Neutrophil (primary cell): ENCODE results near the gene THAP12.
A peak's percentile ranks its signal among the peaks of the same experiment; 100 is the strongest.

Source experiments
- H3K27ac ChIP-seq: fragments of 200-600 bp; sonication (generic); 2 replicates; pipeline ENCODE4 v1.5.1; 2016; ENCODE audit warnings: mild to moderate bottlenecking, moderate library complexity
- H3K27me3 ChIP-seq: fragments of 200-600 bp; sonication (generic); 2 replicates; pipeline ENCODE4 v1.6.0; 2016; ENCODE audit warnings: mild to moderate bottlenecking
- H3K36me3 ChIP-seq: fragments of 200-600 bp; sonication (generic); 2 replicates; pipeline ENCODE4 v1.5.1; 2017
- H3K4me1 ChIP-seq, 2 experiments: fragments of 200-600 bp in 1 of 2; sonication (generic) in 1 of 2; 1 replicate in 1 of 2; 2 replicates in 1 of 2; pipeline versions ENCODE4 v1.5.1 to v1.6.1; 2013 to 2016; ENCODE audit warnings: low read depth in 1 of 2, low read length in 1 of 2, mild to moderate bottlenecking in 1 of 2, moderate library complexity in 1 of 2; ENCODE audit not compliant: control insufficient read depth in 1 of 2, insufficient read depth in 1 of 2
- H3K4me3 ChIP-seq, 2 experiments: fragments of 200-600 bp in 1 of 2; sonication (generic) in 1 of 2; 1 replicate in 1 of 2; 2 replicates in 1 of 2; pipeline ENCODE4 v1.5.1; 2013 to 2016; ENCODE audit warnings: low read depth in 1 of 2, low read length in 1 of 2, mild to moderate bottlenecking in 1 of 2, moderate library complexity in 1 of 2
- H3K9me3 ChIP-seq: fragments of 200-600 bp; sonication (generic); 2 replicates; pipeline ENCODE4 v1.5.1; 2016
- CTCF ChIP-seq: fragments of 200-600 bp; sonication (generic); IDR thresholded peaks from 2 replicates; pipeline ENCODE4 v1.5.1; 2016; ENCODE audit warnings: antibody characterized with exemption

THAP12 gene

GRCh38 chr11:76391021-76391420 is 10.1 kb upstream of the THAP12 start:
- no peak for TF ChIP-seq CTCF
- H3K36me3 ChIP-seq: no peaks in the 10 kb centered on the region
- H3K4me1 ChIP-seq: no peaks in the 10 kb centered on the region
- peaks cover 13% of the 10 kb centered on the region for H3K27me3 ChIP-seq
- no peaks in the 10 kb centered on the region for H3K9me3 ChIP-seq
- no peak overlapping the region for H3K27ac ChIP-seq
- H3K4me3 ChIP-seq: no peak overlapping the region

- TF ChIP-seq CTCF: no peak
- Histone ChIP-seq H3K4me1 (peaks cover 0 to 3% of the 10 kb centered on the region in 2 experiments), H3K4me3 (no peak overlapping the region), H3K9me3 (no peaks in the 10 kb centered on the region), H3K27ac (no peak overlapping the region), H3K27me3 (peaks cover 13% of the 10 kb centered on the region), H3K36me3 (no peaks in the 10 kb centered on the region)
Measured at GRCh38 chr11:76388408-76388807, 7.5 kb upstream of the THAP12 start.

GRCh38 chr11:76385903-76386302 is 5.0 kb upstream of the THAP12 start:
- no peak for TF ChIP-seq CTCF
- Histone ChIP-seq H3K4me3 (no peak overlapping the region), H3K27me3 (no peaks in the 10 kb centered on the region), H3K4me1 (peaks cover 7 to 10% of the 10 kb centered on the region in 2 experiments), H3K36me3 (peaks cover 3% of the 10 kb centered on the region), H3K27ac (no peak overlapping the region), H3K9me3 (no peaks in the 10 kb centered on the region)

GRCh38 chr11:76382209-76382608 is 1.3 kb upstream of the THAP12 start:
- Histone ChIP-seq H3K4me1 (peaks cover 17 to 26% of the 10 kb centered on the region in 2 experiments), H3K36me3 (peaks cover 3% of the 10 kb centered on the region), H3K27me3 (no peaks in the 10 kb centered on the region), H3K27ac (no peak overlapping the region), H3K9me3 (no peaks in the 10 kb centered on the region), H3K4me3 (no peak overlapping the region)
- TF ChIP-seq CTCF: no peak

- no peaks in the 10 kb centered on the region for H3K9me3 ChIP-seq
- no peak for TF ChIP-seq CTCF
- H3K27ac ChIP-seq: peak overlapping the region; percentile 92
- H3K4me1 ChIP-seq: peaks cover 25 to 31% of the 10 kb centered on the region in 2 experiments
- peaks cover 3% of the 10 kb centered on the region for H3K36me3 ChIP-seq
- no peaks in the 10 kb centered on the region for H3K27me3 ChIP-seq
- peak overlapping the region; percentile 77 to 91 for H3K4me3 ChIP-seq
Measured at GRCh38 chr11:76380159-76380976, 564 bp downstream of the THAP12 start.
